GM19099 (cell line): ENCODE measurements around the gene ADAM8.
A peak's percentile ranks its signal among the peaks of the same experiment; 100 is the strongest.

Experiments
- POLR2A ChIP-seq: IDR thresholded peaks from 3 replicates; pipeline ENCODE4 v1.6.1; 2011; ENCODE audit warnings: low read depth; ENCODE audit not compliant: insufficient read length; ENCODE audit errors: extremely low read depth

Gene ADAM8

DNA sequence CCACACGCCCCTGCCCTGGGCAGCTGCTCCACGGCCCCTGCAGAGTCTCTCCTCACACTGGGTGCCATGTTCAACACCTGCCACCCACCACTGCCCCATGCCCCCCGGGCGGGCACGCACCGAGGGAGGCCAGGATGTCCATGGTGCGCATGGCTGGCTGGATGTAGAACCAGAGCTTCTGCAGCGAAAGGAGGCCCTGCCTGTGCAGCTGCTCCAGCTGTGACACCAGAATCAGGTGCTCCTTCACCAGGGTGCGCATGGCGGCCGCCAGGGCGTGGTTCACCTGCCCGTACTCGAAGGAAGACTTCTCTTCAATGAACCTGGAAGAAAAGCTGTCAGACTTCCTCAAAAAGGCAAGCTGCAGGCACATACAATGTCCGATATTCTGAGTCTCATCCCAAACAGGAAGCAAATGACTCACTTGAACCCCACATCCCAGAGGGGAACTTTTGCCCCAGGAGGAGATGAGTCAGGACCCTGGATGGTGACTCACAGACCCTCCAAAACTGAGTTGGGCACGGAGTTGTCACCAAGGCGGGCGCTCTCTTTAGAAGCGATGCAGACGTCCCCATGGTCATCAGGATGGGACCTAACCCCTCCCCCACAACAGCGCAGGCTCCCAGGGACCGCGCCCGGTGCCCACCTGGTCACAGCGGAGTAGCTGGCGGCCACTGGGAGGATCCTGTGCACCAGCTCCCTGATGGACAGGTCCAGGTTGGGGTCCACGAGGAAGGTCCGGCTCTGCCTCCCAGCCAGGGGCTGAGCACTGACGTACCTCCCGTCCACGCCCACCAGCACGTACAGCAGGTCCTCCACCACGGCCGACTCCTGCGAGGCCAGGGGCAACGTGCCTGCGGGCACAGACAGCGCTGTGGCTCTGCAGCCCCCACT lies 16.5 kb upstream of the ADAM8 start:
- TF ChIP-seq POLR2A: no peak

DNA sequence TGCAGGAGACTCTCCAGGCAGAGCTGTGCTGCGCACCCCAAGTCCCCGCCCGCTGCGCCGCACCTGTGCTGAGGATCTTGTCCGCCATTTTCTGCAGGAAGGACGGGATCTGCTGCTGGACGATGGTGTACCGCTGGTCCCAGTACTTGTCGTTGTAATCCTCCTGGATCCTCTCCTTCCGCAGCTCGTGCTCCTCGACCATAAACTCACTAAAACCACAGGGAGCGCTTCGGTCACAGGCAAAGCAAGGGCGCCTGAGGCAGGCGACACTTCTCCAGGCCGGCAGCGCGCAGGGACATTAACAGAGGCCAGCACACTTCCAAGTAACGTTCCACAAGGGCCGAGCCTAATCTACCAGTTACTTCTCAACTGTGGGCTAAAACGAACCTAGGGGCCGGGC lies 13.1 kb upstream of the ADAM8 start:
- TF ChIP-seq POLR2A: no peak

DNA sequence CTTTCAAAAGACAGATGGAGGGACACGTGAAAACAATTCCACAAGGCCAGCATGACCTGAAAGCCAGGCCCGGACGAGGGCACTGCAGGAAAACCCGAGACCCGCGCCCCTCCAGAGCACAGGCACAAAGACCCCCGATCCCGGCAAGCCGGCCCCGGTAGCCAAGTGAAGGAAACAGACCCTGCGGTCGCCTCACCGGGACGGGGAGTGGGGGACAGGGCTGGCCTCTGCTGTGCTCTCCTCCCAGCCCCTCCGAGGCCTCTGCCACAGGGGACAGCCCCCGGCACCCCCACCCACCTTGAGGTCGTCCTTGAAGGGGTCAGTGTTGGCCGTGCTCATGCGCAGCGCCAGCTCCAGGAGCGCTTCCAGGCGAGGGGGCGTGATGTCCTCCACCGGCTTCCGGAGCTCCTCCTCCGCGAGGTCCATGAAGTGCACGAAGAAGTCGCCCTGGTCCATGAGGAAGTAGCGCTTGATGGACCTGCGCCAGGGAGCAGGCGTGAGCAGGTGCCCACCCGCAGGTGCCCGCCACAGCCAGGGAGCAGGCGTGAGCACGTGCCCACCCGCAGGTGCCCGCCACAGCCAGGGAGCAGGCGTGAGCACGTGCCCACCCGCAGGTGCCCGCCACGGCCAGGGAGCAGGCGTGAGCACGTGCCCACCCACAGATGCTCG lies 11.3 kb upstream of the ADAM8 start:
- TF ChIP-seq POLR2A: no peak

DNA sequence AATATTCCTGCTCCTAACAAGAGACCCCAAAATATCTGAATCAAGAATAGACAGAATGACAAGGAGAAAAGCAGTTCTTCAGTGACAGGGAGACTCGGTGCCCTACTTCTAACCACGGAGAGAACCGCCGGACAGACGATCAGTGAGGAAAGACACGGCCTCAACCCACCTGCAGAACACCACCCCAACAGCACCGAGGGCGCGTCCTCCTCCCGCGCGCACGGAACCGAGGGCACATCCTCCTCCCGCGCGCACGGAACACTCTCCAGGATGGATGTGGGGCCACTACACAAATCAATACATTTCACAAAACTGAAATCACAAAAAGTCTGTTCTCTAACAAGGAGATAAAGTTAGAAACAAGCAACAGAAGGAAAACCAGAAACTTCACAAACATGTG lies 9.7 kb upstream of the ADAM8 start:
- no peak for TF ChIP-seq POLR2A

DNA sequence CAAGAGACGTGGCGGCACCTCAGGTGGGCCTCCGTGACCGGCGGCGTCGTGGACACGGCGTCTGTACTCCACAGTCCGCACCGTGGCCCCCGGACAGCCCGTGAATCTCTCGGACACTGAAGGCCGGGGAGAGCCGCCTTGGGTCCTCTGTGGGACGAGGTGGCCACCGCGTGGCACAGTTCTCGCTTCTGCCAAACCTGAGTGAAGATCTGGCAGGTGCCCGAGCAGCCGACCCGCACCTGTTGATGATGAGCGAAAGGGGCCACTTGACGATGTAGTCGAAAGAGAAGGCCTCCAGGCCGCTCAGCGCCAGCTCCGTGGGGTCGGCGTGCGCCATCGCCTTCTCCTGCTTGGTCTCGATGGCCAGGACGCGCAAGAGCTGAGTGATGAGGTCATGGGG lies 8.5 kb upstream of the ADAM8 start:
- no peak for TF ChIP-seq POLR2A

DNA sequence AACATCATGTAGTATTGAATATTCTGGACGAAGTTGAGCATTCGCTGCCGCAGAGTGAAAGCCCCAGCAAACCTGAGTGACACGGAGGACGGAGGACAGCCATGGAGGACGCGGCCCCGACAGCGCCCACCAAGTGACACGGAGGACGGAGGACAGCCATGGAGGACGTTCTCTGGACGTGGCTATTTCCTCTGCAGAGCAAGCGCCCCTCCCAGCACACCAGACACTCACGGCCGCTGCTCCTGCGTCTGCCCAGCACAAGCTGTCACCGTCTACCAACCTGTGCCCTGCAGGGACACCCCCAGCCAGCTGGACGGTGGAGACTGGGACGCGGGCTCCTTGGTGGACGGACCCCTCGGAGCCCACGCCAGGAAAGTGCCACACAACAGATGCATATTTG lies 7.3 kb upstream of the ADAM8 start:
- TF ChIP-seq POLR2A: no peak

DNA sequence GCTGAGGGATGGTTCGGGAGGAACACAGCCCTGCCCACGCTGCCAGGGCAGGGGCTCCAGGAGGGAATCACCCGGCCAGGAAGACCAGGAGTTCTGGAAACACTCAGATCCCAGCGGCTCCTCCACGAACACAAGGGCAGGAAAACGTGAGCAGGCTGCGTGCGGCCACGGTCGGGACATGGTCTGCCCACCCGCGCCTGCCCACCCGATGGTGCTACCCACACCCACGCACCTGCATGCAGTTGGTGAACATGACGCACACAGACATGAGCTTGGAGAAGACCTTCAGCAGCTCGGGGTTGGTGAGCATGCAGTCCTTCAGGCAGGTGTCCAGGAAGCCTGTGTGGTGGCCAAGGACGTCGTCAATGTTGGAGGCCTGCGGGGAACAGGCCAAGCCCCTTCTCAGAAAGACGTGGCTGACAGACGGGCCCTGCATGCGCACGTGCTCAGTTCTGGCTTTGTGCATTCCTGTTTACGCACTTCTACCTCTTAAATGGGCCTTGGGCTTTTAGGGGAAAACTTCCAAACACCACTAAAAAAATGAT lies 6.2 kb upstream of the ADAM8 start:
- TF ChIP-seq POLR2A: no peak

DNA sequence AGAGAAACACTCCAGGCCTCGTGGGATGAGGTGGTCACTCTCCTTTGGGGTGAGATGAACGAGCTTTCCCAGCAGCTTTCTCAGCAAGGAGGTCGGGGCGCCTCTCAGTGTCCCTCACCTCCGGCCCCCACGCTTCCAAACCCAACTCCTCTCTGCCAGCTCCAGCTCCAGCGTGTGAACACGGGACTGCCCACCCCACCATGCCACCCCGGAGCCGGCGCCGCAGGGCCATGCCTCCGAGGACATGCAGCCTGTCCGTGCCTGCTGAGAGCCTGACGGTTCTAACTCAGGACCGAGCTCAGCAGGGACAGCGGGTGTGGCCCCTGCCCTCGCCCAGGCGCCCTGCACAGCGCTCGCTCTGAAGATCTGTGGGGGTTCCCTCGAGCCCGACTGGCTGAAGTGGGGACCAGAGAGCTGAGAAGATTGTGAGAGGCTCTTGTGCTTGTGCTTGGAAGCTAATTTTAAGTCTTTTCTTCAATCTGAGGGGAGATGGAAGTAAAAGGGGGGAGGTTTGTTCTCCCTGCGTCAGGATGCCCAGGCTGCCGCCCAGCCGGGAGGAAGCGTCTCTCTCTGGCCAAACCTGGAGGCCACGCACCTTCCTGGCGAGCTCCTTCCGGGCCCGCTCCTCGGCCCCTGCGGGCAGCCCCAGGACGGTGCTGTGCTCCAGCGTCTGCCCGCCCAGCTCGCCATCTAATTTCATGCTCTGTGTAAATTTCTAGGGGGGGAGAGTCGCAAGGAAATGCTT lies 5.1 kb upstream of the ADAM8 start:
- no peak for TF ChIP-seq POLR2A

GRCh38 chr10:133281084-133281483 lies 4.4 kb upstream of the ADAM8 start:
- TF ChIP-seq POLR2A: no peak

DNA sequence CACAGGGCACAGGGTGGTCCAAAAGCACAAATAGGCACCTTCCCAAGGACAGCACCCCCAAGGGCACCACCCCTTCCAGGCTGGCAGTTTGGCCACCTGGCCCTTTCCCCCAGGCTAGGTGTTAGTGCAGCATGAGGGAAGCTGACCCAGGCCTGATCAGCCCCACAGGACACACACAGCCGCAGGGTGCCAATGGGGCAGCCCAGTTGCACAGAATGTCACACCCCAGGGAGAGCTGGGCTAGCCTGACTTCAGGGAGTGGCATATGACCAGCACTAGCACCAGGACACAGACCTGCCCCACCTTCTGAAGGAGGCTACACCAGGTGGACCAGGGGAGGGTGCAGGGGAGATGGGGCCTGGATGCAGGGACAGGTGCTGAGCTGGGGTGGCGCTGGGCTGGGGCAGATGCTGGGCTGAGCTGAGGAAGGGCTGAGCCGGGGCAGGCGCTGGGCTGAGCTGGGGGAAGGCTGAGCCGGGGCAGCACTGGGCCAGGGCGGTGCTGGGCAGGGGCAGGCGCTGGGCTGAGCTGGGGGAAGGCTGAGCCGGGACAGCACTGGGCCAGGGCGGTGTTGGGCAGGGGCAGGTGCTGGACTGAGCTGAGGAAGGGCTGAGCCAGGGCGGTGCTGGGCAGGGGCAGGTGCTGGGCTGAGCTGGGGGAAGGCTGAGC lies 3.9 kb upstream of the ADAM8 start:
- TF ChIP-seq POLR2A: no peak

GRCh38 chr10:133279326-133280226 lies 2.9 kb upstream of the ADAM8 start:
- no peak for TF ChIP-seq POLR2A

DNA sequence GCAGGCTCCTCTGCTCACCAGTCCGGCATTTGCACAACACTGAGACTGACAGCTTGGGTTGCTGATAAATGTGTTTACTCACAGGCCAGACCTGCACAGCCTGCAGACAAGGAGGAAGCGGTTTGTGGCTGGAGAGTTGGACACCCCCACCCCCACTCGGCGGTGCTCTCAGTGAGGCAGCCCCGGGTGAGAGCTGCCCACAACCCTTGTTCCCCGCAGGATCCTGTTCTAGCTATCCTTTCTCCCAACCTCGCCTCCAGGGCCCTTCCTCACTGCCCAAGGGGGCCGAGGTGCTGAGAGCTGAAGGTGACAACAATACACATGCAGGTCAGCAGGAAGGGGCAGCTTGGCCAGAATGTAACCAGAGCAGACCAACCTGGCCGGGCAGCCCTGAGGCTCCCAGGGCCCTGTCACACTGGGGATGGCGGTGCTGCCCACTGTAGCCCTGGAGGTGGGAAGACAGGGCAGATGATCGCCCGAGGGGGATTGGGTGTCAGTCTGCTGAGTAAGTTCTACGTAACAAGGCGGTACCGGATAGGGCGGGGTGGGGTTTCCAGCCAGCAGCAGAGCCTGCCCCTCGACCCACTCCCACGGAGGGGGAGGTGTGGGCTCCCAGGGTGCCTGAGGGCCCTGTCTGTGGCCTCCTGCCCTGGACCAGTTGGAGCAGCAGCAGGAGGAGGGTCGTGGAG lies 2.1 kb upstream of the ADAM8 start:
- TF ChIP-seq POLR2A: peak; percentile 11

- TF ChIP-seq POLR2A: no peak
Measured at GRCh38 chr10:133277993-133278576, 1.4 kb upstream of the ADAM8 start.
